Trophoblast cell (in vitro differentiated cells and primary cell): ENCODE data around the gene RFC2.
"Not testable (repeated sequence)": the region's sequence is repeated elsewhere in the genome, so short reads cannot be mapped to it uniquely, and the experiment has no call there.

ENCODE experiments used
- DNase-seq, 2 donors: peaks; one replicate each; pipeline ENCODE4 v3.0.0-alpha.2; 2016
- H2AFZ ChIP-seq: 2 replicates; pipeline ENCODE4 v1.6.1; 2013; ENCODE audit warnings: low read length, moderate library complexity, mild to moderate bottlenecking; ENCODE audit not compliant: insufficient read depth, poor library complexity
- H2AK5ac ChIP-seq: 2 replicates; pipeline ENCODE4 v1.6.1; 2013; ENCODE audit warnings: mild to moderate bottlenecking, low read length
- H2BK120ac ChIP-seq: 2 replicates; pipeline ENCODE4 v1.6.1; 2013; ENCODE audit warnings: low read length, mild to moderate bottlenecking, moderate library complexity; ENCODE audit not compliant: insufficient read depth, poor library complexity
- H2BK12ac ChIP-seq: 2 replicates; pipeline ENCODE4 v1.6.1; 2013; ENCODE audit warnings: mild to moderate bottlenecking, low read length, moderate library complexity
- H2BK5ac ChIP-seq: 2 replicates; pipeline ENCODE4 v1.6.1; 2013; ENCODE audit warnings: low read length, low read depth, moderate library complexity, mild to moderate bottlenecking; ENCODE audit not compliant: poor library complexity
- H3K14ac ChIP-seq: 2 replicates; pipeline ENCODE4 v1.6.1; 2013; ENCODE audit warnings: mild to moderate bottlenecking, low read length
- H3K18ac ChIP-seq: 2 replicates; pipeline ENCODE4 v1.6.1; 2013; ENCODE audit warnings: mild to moderate bottlenecking, low read length
- H3K23ac ChIP-seq: 2 replicates; pipeline ENCODE4 v1.6.1; 2013; ENCODE audit warnings: low read length
- H3K27ac ChIP-seq: 2 replicates; pipeline ENCODE4 v1.5.1; 2013; ENCODE audit warnings: low read depth, mild to moderate bottlenecking, inconsistent platforms, low read length, moderate library complexity
- H3K27me3 ChIP-seq: 2 replicates; pipeline ENCODE4 v1.6.1; 2013; ENCODE audit warnings: inconsistent platforms, mild to moderate bottlenecking, low read length, moderate library complexity; ENCODE audit not compliant: insufficient read depth
- H3K36me3 ChIP-seq, 2 experiments: 1 replicate in 1 of 2; 2 replicates in 1 of 2; pipeline ENCODE4 v1.6.1; 2013; ENCODE audit warnings: low read length in 2 of 2, mild to moderate bottlenecking in 2 of 2, moderate library complexity in 1 of 2; ENCODE audit not compliant: insufficient read depth in 2 of 2, control insufficient read depth in 1 of 2
- H3K4ac ChIP-seq: 2 replicates; pipeline ENCODE4 v1.6.1; 2013; ENCODE audit warnings: low read depth, mild to moderate bottlenecking, low read length, moderate library complexity
- H3K4me1 ChIP-seq, 2 experiments: 1 replicate in 1 of 2; 2 replicates in 1 of 2; pipeline ENCODE4 v1.6.1; 2013; ENCODE audit warnings: low read length in 2 of 2, mild to moderate bottlenecking in 2 of 2, moderate library complexity in 1 of 2; ENCODE audit not compliant: insufficient read depth in 2 of 2, control insufficient read depth in 1 of 2
- H3K4me2 ChIP-seq: 2 replicates; pipeline ENCODE4 v1.6.1; 2013; ENCODE audit warnings: inconsistent platforms, mild to moderate bottlenecking, low read length, moderate library complexity
- H3K4me3 ChIP-seq: 2 replicates; pipeline ENCODE4 v1.5.1; 2013; ENCODE audit warnings: mild to moderate bottlenecking, low read depth, low read length, inconsistent platforms
- H3K79me1 ChIP-seq: one replicate; pipeline ENCODE4 v1.6.1; 2013; ENCODE audit warnings: low read length
- H3K79me2 ChIP-seq: 2 replicates; pipeline ENCODE4 v1.6.1; 2013; ENCODE audit warnings: low read length, mild to moderate bottlenecking; ENCODE audit not compliant: control insufficient read depth, insufficient read depth, poor library complexity
- H3K9ac ChIP-seq: 2 replicates; pipeline ENCODE4 v1.6.1; 2013; ENCODE audit warnings: mild to moderate bottlenecking, low read length
- H3K9me3 ChIP-seq: 2 replicates; pipeline ENCODE4 v1.6.1; 2013; ENCODE audit warnings: low read depth, mild to moderate bottlenecking, control low read depth, inconsistent platforms, low read length; ENCODE audit not compliant: insufficient read depth
- H4K12ac ChIP-seq: 2 replicates; pipeline ENCODE4 v1.6.1; 2013; ENCODE audit warnings: low read depth, mild to moderate bottlenecking, low read length, moderate library complexity
- H4K8ac ChIP-seq: 2 replicates; pipeline ENCODE4 v1.6.1; 2013; ENCODE audit warnings: low read depth, mild to moderate bottlenecking, low read length, moderate library complexity
- H4K91ac ChIP-seq: one replicate; pipeline ENCODE4 v1.6.1; 2013; ENCODE audit warnings: low read depth, mild to moderate bottlenecking, low read length, moderate library complexity
- WGBS: extraction: QIAGEN DNeasy Blood & Tissue Kit; methylation state at CpG from one replicate; pipeline ENCODE4 v1.1.7; 2013; ENCODE audit warnings: missing lambda C conversion rate; ENCODE audit not compliant: insufficient read length, insufficient coverage; ENCODE audit errors: extremely low coverage; 5-methylcytosine and 5-hydroxymethylcytosine counted together

RFC2 gene

GRCh38 chr7:74225400-74225799, 28.8 kb downstream of the RFC2 start:
- Histone ChIP-seq H2AFZ (no peak overlapping the region), H3K23ac (no peak overlapping the region)
- WGBS: no CpG with 5 or more reads among the region's 12 CpGs

GRCh38 chr7:74224907-74225306, 29.3 kb downstream of the RFC2 start:
- H2BK5ac ChIP-seq, H2BK120ac ChIP-seq, H2BK12ac ChIP-seq, H3K4me2 ChIP-seq, H2AK5ac ChIP-seq, H3K4ac ChIP-seq, DNase-seq, H3K9me3 ChIP-seq, H3K18ac ChIP-seq, H4K91ac ChIP-seq, H2AFZ ChIP-seq, H4K12ac ChIP-seq, H3K23ac ChIP-seq, H3K27me3 ChIP-seq, H3K4me3 ChIP-seq, H3K9ac ChIP-seq, H4K8ac ChIP-seq, H3K79me2 ChIP-seq, H3K79me1 ChIP-seq, H3K14ac ChIP-seq, H3K27ac ChIP-seq, H3K4me1 ChIP-seq: not testable (repeated sequence)
- peaks cover 14 to 20% of the 10 kb centered on the region in 2 experiments for H3K36me3 ChIP-seq
- no CpG with 5 or more reads among the region's 13 CpGs for WGBS

More at GRCh38 chr7:74225400-74225799, 28.8 kb downstream of the RFC2 start:
- Histone ChIP-seq H3K4ac (no peak overlapping the region), H4K12ac (no peak overlapping the region), H3K4me1 (no peaks in the 10 kb centered on the region), H3K36me3 (peaks cover 17 to 23% of the 10 kb centered on the region in 2 experiments), H3K9me3 (no peaks in the 10 kb centered on the region), H3K9ac (no peak overlapping the region), H3K79me2 (no peaks in the 10 kb centered on the region), H2BK5ac (no peak overlapping the region), H4K91ac (no peak overlapping the region), H3K14ac (no peak overlapping the region), H3K4me3 (no peak overlapping the region), H4K8ac (no peak overlapping the region), H3K79me1 (no peaks in the 10 kb centered on the region), H3K27me3 (no peaks in the 10 kb centered on the region), H3K4me2 (no peak overlapping the region), H2BK12ac (no peak overlapping the region), H2BK120ac (no peak overlapping the region), H3K18ac (no peak overlapping the region), H3K27ac (no peak overlapping the region), H2AK5ac (no peak overlapping the region)
- no peak for DNase-seq

- Histone ChIP-seq H2BK120ac (no peak overlapping the region), H3K4me2 (no peak overlapping the region), H3K4me1 (no peaks in the 10 kb centered on the region), H3K27ac (no peak overlapping the region), H3K27me3 (no peaks in the 10 kb centered on the region), H3K23ac (no peak overlapping the region), H3K14ac (no peak overlapping the region), H4K91ac (no peak overlapping the region), H3K18ac (no peak overlapping the region), H2BK5ac (no peak overlapping the region), H2AFZ (no peak overlapping the region), H3K4me3 (no peak overlapping the region), H3K79me2 (no peaks in the 10 kb centered on the region), H3K9ac (no peak overlapping the region), H3K9me3 (no peaks in the 10 kb centered on the region), H4K12ac (no peak overlapping the region), H3K4ac (no peak overlapping the region), H3K79me1 (no peaks in the 10 kb centered on the region), H4K8ac (no peak overlapping the region), H3K36me3 (peaks cover 13 to 17% of the 10 kb centered on the region in 2 experiments), H2BK12ac (no peak overlapping the region), H2AK5ac (no peak overlapping the region)
- DNase-seq: no peak
- WGBS: no CpG with 5 or more reads among the region's 12 CpGs
These were observed 29.7 kb downstream of the RFC2 start for GRCh38 chr7:74224511-74224832.

GRCh38 chr7:74223711-74224510, 30.3 kb downstream of the RFC2 start:
- Histone ChIP-seq H3K4ac (no peak overlapping the region), H3K4me3 (no peak overlapping the region), H3K23ac (no peak overlapping the region), H4K91ac (no peak overlapping the region), H3K9me3 (no peaks in the 10 kb centered on the region), H3K27me3 (no peaks in the 10 kb centered on the region), H3K79me1 (no peaks in the 10 kb centered on the region), H2BK5ac (no peak overlapping the region), H3K14ac (no peak overlapping the region), H3K36me3 (peaks cover 9 to 13% of the 10 kb centered on the region in 2 experiments), H3K9ac (no peak overlapping the region), H3K4me1 (no peaks in the 10 kb centered on the region), H2AFZ (no peak overlapping the region), H3K79me2 (no peaks in the 10 kb centered on the region), H2BK12ac (no peak overlapping the region), H4K8ac (no peak overlapping the region), H3K27ac (no peak overlapping the region), H2AK5ac (no peak overlapping the region), H3K18ac (no peak overlapping the region), H2BK120ac (no peak overlapping the region), H4K12ac (no peak overlapping the region), H3K4me2 (no peak overlapping the region)
- WGBS: no CpG with 5 or more reads among the region's 18 CpGs
- no peak for DNase-seq
